Tongue (tissue), 2 donors: Measurements from ENCODE around the gene TOX3. TPM values are rescaled to one million over a fixed set of nuclear protein-coding genes. Genes with fewer than 3 reads are reported as not detected.

Experiments used
- DNase-seq: peaks from one replicate; pipeline ENCODE4 v3.0.0-alpha.2; 2015
- total RNA-seq: library from RNA; depleted of rRNA; stranded (reverse); fragments of >200 nt; gene quantifications from one replicate; pipeline ENCODE4 v1.2.3, GENCODE V29; 2014

Gene TOX3
- 0.31 TPM for total RNA-seq

- peak; percentile 48 for DNase-seq
These were observed at the start of gene TOX3 for GRCh38 chr16:52547004-52547833. Gene TOX3 (minus strand): TSS chr16:52547143. CDS start chr16:52546723, 420 bp downstream.

GRCh38 chr16:52592778-52593177, 45.8 kb upstream of the TOX3 start:
- no peak for DNase-seq

DNA sequence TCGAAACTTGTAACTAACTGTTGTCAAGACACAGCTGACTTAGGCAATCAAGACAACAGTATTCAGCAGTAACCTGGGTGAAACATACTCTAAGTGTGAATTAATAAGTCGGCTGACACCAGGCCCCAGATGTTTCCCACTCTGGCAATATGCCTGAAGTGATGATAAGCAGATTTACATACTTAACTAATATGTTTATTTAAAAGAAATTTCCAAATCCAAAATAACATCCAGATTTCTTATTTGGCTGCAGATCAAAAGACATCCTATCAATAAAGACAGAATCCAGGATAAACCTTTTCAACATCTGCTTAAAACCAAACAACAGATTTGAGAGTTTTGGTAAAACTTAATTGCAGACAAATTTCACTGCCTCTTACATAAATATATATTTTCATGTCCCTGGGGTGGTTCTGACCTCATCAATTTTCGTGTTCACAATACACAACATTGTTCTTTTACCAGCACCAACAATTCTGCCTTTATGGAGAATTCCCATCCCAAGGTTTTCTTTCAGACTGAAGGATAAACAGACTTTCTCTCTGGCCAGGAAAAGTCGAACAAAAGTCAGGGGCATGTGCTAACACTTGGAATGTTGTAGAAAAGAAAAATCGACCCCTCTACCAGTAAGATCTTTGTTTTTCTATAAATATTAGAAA, 45.1 kb upstream of the TOX3 start:
- DNase-seq, result peak; percentile 68

GRCh38 chr16:52591471-52591870, 44.5 kb upstream of the TOX3 start:
- DNase-seq, result no peak

DNA sequence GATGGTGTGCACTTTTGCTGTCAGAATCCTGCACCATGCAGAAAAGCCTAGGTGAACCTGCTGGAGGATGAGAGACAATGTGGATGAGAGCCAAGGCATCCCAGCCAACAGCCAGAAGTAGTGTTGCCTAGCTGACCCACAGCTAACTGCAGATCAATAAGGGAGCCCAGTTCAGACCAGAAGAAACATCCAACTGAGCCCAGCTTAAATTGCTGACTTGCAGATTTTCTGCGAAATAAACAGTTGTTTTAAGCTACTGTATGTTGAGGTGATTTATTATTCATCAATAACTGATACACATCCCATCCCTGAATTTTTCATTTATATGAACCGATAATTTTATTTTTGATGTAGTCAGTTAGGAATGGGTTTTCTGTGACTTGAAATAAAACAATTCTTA, 39.2 kb upstream of the TOX3 start:
- DNase-seq, result no peak

GRCh38 chr16:52584354-52585320, 37.7 kb upstream of the TOX3 start:
- no peak for DNase-seq

- no peak for DNase-seq
These were observed 34.6 kb upstream of the TOX3 start for GRCh38 chr16:52581530-52581929.

DNA sequence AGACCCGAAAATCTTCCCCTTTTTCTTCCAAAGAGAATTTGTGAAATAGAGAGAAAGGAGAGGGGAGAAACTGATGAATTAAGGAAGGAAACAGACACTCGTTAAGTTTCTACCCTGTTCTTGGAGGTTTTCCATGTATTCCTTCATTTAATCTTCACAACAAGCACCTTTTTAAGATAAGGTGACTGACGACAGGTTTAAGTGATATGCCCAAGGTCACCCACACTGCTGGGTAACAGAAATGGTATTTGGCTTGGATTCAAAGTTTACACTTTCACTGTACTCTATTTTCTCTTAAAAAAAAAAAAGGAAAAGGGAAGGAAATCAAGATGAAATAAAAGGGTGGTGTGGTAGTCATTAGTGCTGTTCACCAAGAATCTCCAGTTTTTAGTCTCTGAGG, 33.5 kb upstream of the TOX3 start:
- DNase-seq, result no peak

GRCh38 chr16:52578829-52579498, 32.0 kb upstream of the TOX3 start:
- no peak for DNase-seq

DNA sequence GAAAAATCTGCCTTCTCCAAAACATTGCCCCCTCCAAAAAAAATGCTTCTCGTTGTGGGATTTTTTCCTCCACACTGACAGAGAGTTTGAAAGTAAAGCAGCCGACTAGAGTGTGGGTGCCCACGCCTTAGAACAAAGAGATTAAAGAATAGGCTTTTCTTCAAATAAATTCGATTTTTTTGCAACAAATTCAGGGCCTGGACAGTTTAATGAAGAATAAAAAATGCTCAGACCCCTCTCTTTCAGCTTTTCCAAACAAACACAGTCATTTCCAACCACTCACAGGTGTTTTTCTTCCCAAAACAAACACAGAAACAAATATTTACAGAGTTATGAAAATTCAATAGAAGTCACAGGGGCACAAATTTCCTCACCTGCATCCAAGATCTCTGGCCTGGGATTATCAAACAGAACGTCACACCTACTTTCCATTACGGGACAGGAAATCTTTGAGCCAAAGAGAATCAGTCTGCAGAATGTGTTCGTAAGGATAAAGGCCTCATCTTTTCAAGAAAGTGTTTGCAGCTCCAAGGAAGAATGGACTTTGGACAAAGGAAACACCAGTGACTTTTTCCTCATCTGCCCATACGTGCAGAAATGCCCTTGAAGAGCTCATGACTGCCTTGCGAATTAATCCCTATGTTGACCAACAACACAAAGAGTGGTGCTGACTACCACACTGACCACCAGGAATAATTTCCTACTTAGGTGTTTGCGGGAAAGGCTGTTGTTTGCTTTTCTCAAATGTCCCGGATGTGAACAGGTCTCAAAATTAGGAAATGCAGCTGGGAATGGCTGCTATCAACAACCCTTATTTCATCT, 31.3 kb upstream of the TOX3 start:
- DNase-seq, result no peak

GRCh38 chr16:52577130-52577706, 30.3 kb upstream of the TOX3 start:
- DNase-seq, result no peak

DNA sequence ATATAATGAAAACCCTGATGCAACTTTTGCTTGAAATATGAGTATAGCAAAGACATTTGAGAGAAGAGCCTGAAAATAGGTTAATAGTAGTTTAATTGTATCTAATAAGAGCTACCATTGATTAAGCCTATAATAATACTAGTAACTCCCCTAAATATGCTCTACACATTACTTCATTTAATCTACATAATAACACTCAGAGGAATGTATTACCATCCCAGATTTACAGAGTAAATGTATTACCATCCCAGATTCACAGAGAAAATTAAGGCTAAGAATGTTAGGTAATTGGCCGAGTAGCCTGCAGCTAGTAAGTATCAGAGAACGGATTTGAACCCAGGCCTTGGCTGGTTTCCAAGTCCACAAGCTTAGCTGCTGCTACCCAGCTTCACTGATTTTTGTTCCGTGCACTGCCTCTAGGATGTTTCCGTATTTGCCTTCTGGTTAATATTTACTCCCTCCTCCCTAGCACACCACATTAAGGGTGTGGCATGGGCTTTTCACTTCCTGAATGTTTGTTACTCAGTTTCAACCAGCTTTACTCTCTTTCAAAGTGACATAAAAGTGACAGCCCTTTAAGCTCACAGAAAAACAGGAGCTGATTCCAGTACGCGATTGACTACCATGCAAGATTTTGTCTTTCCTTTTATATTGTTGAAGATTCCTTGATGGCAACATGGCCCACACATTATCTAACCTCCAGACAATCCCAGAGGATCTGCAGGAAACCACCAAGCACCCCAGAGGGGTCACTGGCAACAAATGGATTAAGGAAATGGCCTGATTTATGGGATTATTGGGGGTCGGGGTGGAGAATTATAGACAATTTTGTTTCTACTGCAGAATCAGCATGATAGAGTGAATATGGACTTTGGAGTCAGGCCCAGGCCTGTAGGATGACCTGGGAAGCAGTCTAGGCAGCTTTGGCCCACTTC, 26.7 kb upstream of the TOX3 start:
- DNase-seq, result no peak

- DNase-seq, result no peak
These were observed 25.7 kb upstream of the TOX3 start for GRCh38 chr16:52572656-52573055.

DNA sequence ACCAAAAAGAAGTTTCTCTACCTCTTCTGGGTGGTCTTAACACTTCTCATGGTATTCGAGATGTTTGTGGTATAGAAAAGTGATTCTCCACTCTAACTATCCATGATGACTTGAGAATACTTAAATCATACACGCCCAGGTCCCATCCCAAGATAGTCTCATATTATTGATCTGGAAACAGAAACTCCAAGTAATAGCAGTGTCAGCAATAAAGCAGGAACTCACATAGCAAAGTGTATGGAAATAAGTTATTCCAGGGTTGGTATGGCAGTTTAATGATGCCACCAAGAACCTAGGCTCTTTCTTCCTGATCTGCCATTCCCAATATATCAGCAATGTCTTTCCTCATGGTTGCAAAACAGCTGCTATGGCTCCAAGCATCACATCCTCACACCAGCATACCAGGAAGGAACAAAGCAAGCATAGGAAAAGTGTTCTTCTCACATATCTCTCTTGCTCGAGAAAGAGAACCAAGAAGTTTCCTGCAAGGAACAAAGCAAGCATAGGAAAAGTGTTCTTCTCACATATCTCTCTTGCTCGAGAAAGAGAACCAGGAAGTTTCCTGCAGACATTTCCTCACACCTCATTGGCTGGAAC, 23.6 kb upstream of the TOX3 start:
- DNase-seq, result no peak

GRCh38 chr16:52569701-52570100, 22.8 kb upstream of the TOX3 start:
- DNase-seq, result no peak

DNA sequence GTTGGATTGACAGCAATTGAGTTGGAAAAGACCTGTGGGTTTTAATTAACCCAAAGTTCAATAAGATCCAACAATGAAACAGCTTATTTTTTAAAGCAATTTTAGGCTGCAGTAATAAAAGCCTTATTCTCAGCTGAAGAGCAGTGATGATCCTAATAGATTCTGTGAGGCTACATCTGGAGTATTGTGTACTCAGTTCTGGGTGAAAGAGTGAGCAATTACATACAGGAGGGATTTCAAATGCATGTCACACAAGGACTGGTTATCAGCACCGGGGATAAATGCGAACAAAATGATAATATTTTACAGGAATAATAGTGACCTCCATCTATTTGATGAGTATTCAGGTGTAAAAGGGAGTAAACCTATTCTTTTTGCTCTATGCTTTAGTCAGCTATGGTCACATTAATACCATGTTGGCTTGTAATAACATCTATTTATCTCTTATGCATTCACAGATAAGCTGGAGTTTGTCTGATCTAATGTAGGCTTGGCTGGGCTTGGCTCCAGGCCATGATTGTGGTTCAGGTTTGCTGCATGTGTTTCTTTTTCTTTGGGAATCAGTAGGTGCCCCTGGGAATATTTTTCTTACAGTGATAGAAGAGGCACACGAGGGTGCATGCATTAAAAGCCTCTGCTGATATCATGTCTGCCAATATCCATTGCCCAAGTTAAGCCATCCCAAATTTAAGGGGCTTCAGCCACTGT, 22.2 kb upstream of the TOX3 start:
- DNase-seq, result no peak

DNA sequence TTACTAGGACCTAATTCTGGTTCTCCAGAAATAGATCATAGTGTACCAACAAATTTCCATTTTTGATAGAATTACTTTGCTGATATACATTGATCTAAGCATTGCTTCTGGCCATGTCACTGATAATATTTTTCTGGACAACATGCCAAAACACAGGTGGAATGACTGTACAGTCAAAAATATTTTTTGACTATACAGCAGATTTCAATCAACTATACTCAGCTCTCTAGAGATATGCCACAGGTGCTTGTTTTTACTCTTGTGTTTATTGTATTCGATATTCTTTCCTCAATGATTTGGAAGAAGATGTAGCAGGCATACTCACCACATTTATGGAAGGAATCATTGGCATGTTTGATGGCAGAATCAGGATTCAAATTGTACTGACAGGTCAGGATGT, 21.6 kb upstream of the TOX3 start:
- DNase-seq, result no peak

GRCh38 chr16:52567193-52567592, 20.2 kb upstream of the TOX3 start:
- no peak for DNase-seq
